SH-SY5Y (cell line): ENCODE measurements around the gene C19orf38.

Experiments used
- GATA2 ChIP-seq: IDR thresholded peaks from 2 replicates; pipeline ENCODE4 v1.6.1; 2011; ENCODE audit warnings: mild to moderate bottlenecking, low read depth, low read length
- GATA3 ChIP-seq: IDR thresholded peaks from 2 replicates; pipeline ENCODE4 v1.6.1; 2011; ENCODE audit warnings: low read depth, mild to moderate bottlenecking, low read length, moderate library complexity

GRCh38 chr19:10916602-10917001, 68.4 kb downstream of the C19orf38 start:
- TF ChIP-seq GATA2 (no peak), GATA3 (no peak)
